NT2/D1 (cell line): ENCODE measurements around the gene SFXN3.

Source experiments
- YY1 ChIP-seq: IDR thresholded peaks from 2 replicates; pipeline ENCODE4 v1.6.1; 2011; ENCODE audit not compliant: insufficient read length, insufficient read depth
- ZNF274 ChIP-seq: IDR thresholded peaks from 2 replicates; pipeline ENCODE4 v1.6.1; 2011; ENCODE audit warnings: mild to moderate bottlenecking, low read depth, low read length

DNA sequence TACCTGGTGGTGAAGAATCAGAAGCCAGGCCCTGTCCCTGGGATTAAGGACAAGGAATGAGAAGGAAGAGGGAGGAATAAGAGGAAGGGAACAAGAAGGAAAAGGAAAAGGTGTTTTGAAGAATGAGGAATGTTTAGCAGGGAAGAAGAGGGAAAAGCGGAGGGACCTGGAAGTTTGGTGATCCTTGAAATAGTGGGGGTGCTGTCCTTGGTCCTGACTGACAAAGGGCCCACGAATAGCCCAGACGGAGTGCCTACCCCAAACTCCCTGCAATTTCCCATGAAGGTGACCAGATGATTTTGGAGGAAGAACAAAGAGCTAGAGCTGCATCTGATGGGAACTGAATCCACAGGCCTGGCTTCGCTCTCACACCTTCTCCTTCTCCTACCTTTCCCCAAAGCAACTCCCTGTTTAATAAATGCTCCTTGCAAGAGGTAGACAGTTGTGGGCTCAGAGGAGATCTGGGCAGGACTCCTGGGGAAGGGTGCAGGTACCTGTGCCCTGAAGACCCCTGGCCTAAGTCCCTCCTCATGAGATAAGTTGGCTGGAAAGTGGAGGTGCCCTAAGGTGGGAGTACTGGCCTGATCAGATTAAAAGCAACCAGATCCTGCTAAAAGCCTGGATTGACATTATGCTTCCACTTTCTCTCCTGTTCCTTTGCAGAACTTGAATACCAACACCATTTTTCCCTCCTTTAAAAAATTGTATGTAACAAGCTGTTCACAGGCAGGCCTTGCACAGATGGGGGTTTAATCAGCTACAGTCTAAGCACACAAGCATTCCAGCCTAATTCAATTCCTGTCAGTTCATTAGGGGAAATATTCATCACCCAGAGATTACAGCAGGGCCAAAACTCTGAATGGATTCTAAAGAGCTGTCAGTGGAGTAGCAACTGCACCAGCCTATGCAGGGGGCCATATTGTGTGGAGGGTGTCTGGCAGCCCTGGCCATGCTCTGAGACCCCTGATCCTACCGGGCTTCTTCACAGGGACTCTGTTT lies 50.2 kb downstream of the SFXN3 start:
- no peak for TF ChIP-seq YY1
- TF ChIP-seq ZNF274 = no peak
